ENCODE measurements around the gene HSD3B7.

- TF ChIP-seq, protein P1, sequence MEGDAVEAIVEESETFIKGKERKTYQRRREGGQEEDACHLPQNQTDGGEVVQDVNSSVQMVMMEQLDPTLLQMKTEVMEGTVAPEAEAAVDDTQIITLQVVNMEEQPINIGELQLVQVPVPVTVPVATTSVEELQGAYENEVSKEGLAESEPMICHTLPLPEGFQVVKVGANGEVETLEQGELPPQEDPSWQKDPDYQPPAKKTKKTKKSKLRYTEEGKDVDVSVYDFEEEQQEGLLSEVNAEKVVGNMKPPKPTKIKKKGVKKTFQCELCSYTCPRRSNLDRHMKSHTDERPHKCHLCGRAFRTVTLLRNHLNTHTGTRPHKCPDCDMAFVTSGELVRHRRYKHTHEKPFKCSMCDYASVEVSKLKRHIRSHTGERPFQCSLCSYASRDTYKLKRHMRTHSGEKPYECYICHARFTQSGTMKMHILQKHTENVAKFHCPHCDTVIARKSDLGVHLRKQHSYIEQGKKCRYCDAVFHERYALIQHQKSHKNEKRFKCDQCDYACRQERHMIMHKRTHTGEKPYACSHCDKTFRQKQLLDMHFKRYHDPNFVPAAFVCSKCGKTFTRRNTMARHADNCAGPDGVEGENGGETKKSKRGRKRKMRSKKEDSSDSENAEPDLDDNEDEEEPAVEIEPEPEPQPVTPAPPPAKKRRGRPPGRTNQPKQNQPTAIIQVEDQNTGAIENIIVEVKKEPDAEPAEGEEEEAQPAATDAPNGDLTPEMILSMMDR (IDR thresholded peaks at IDR 0.05): no peak
- TF ChIP-seq EP300 (IDR thresholded peaks at IDR 0.05) (no peak), POLR2A (IDR thresholded peaks at IDR 0.05) (no peak), POLR2AphosphoS5 (IDR thresholded peaks at IDR 0.05) (no peak)
These were observed 22.7 kb downstream of the HSD3B7 start for GRCh38 chr16:31007684-31008083.
